Mesenteric fat pad (tissue), 1 donor: ENCODE data around the gene CHD6. TPM values are rescaled to one million over a fixed set of nuclear protein-coding genes. Genes with fewer than 3 reads are reported as not detected.

Experiments used
- DNase-seq: peaks from one replicate; pipeline ENCODE4 v3.0.0-alpha.2; 2020; ENCODE audit warnings: low spot score
- total RNA-seq: library from RNA; stranded (reverse); fragmentation: NEBNext Ultra II Directional; extraction: Animal tissue kit (Norgen Biotek cat#: 25700); gene quantifications from one replicate; pipeline ENCODE4 v1.2.1, GENCODE V29; 2021
- donor health status: DM: yes; HTN: yes; CAD: no.

The CHD6 gene
- total RNA-seq, 1 donor from 2014 or later = 47.3 TPM

- no peak for DNase-seq
Observed at GRCh38 chr20:41371371-41371770, 246.8 kb downstream of the CHD6 start.

- no peak for DNase-seq
Observed at GRCh38 chr20:41370176-41370575, 248.0 kb downstream of the CHD6 start.

GRCh38 chr20:41369673-41370072 is 248.5 kb downstream of the CHD6 start:
- no peak for DNase-seq

- no peak for DNase-seq
Observed at GRCh38 chr20:41367956-41368355, 250.2 kb downstream of the CHD6 start.

GRCh38 chr20:41367393-41367695 is 250.8 kb downstream of the CHD6 start:
- DNase-seq = no peak

- no peak for DNase-seq
Observed at GRCh38 chr20:41366546-41367392, 251.4 kb downstream of the CHD6 start, which contains the start of gene EMILIN3. Gene EMILIN3 (minus strand): TSS chr20:41366818. CDS start chr20:41366634, 184 bp downstream.

- DNase-seq = no peak
Observed at GRCh38 chr20:41365777-41366545, 252.2 kb downstream of the CHD6 start.

GRCh38 chr20:41364967-41365765 is 253.0 kb downstream of the CHD6 start:
- no peak for DNase-seq

- no peak for DNase-seq
Observed at GRCh38 chr20:41364236-41364855, 253.8 kb downstream of the CHD6 start.

GRCh38 chr20:41363601-41364000 is 254.6 kb downstream of the CHD6 start:
- DNase-seq = no peak

- DNase-seq = no peak
Observed at GRCh38 chr20:41362748-41363140, 255.4 kb downstream of the CHD6 start.

- no peak for DNase-seq
Observed at GRCh38 chr20:41361757-41362747, 256.1 kb downstream of the CHD6 start.

GRCh38 chr20:41360831-41361756 is 257.1 kb downstream of the CHD6 start:
- DNase-seq = no peak

- no peak for DNase-seq
Observed at GRCh38 chr20:41359541-41360011, 258.6 kb downstream of the CHD6 start.

GRCh38 chr20:41358717-41359116 is 259.5 kb downstream of the CHD6 start:
- no peak for DNase-seq

GRCh38 chr20:41358230-41358629 is 259.9 kb downstream of the CHD6 start:
- DNase-seq = no peak

GRCh38 chr20:41357424-41358163 is 260.6 kb downstream of the CHD6 start:
- DNase-seq = no peak

GRCh38 chr20:41356951-41357350 is 261.2 kb downstream of the CHD6 start:
- no peak for DNase-seq
